GM12801 (cell line): ENCODE data around the gene PER3.

Source experiments
- TF ChIP-seq, protein P1 (sequence below): IDR thresholded peaks from one replicate; pipeline ENCODE4 v1.5.1; 2011; ENCODE audit warnings: control low read depth; ENCODE audit not compliant: insufficient read length; ENCODE audit errors: extremely low read depth

Gene PER3

DNA sequence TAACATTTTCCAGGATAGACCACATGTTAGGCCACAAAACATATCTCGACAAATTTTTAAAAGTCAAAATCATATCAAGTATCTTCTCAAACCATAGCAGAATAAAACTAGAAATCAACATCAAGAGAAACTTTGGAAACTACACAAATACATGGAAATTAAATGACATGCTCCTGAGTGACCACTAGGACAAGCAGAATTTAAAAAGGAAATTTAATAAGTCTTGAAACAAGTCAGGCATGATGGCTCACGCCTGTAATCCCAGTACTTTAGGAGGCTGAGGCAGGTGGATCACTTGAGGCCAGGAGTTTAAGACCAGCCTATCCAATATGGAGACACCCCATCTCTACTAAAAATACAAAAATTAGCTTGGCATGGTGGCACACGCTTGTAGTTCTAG lies 95.1 kb downstream of the PER3 start:
- TF ChIP-seq, protein P1, sequence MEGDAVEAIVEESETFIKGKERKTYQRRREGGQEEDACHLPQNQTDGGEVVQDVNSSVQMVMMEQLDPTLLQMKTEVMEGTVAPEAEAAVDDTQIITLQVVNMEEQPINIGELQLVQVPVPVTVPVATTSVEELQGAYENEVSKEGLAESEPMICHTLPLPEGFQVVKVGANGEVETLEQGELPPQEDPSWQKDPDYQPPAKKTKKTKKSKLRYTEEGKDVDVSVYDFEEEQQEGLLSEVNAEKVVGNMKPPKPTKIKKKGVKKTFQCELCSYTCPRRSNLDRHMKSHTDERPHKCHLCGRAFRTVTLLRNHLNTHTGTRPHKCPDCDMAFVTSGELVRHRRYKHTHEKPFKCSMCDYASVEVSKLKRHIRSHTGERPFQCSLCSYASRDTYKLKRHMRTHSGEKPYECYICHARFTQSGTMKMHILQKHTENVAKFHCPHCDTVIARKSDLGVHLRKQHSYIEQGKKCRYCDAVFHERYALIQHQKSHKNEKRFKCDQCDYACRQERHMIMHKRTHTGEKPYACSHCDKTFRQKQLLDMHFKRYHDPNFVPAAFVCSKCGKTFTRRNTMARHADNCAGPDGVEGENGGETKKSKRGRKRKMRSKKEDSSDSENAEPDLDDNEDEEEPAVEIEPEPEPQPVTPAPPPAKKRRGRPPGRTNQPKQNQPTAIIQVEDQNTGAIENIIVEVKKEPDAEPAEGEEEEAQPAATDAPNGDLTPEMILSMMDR: no peak

DNA sequence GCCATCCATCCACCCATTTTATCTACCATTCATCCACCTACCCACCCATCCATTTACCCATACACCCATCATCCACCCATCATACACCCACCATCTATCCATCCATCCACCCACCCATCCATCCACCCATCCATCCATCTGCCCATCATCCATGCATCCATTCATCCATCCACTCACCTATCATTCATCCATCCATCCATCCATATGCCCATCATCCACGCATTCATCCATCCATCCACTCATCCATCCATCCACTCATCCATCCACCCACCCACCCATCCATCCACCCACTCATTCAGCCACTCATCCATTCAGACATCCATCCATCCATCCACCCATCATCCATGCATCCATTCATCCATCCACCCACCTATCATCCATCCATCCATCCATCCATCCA lies 100.7 kb downstream of the PER3 start:
- TF ChIP-seq, protein P1: no peak

DNA sequence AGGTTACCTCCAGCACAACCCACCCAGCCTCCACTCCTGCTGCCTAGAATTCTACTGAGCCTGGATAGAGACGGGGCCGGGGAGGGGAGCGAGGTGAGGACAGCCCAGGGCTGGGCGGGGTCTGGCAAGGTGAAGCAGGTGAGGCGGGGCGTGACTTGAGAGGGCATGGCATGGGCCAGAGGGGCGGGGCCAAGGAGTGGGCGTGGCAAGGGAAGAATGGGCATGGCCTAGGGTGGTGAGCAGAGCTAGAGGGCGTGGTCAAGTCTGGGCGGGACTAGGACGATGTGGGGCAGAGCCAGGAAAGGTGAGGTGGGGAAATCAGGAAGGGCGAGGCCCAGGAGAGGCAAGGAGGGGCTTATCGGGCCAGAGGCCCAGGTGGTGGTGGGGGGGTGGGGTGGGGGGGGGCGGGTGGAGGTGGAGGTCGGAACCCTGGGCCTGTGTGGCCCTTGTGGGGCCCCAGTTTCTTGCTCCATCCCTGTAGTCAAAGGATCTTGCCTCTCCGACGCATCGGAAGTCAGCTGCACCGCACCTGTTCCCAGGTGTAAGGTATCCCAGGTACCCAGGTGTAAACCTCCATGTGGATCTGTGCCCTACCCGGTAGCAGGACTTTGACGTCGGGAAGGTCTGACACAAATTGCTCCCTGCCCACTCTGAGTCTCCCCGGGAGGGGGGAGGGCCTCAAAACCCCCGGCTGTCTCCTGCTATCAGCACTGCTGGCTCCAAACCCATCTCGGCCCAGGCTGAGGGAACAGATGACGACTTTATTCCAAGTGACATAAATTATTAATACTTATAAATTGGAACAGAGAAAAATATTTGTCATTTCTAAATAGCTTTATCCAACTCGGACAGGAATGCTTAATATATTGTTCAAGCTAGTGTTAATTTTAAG lies 101.7 kb downstream of the PER3 start:
- TF ChIP-seq, protein P1: no peak

DNA sequence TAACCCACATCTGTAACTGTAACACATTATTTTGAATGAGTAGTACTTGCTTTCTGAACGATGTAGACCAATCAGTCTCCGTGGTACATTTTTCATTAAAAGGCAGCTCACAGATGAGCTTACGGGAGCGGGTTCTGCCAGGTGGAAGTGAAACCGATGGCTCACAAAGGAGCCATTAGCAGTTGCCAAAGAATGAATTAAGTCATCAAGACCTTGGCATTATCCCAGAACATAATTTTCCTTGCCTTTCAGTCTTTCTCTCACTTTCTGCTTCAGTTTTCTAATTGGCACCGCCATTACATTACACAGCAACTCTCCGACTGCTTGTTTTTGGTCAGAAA lies 102.3 kb downstream of the PER3 start:
- TF ChIP-seq, protein P1: no peak

DNA sequence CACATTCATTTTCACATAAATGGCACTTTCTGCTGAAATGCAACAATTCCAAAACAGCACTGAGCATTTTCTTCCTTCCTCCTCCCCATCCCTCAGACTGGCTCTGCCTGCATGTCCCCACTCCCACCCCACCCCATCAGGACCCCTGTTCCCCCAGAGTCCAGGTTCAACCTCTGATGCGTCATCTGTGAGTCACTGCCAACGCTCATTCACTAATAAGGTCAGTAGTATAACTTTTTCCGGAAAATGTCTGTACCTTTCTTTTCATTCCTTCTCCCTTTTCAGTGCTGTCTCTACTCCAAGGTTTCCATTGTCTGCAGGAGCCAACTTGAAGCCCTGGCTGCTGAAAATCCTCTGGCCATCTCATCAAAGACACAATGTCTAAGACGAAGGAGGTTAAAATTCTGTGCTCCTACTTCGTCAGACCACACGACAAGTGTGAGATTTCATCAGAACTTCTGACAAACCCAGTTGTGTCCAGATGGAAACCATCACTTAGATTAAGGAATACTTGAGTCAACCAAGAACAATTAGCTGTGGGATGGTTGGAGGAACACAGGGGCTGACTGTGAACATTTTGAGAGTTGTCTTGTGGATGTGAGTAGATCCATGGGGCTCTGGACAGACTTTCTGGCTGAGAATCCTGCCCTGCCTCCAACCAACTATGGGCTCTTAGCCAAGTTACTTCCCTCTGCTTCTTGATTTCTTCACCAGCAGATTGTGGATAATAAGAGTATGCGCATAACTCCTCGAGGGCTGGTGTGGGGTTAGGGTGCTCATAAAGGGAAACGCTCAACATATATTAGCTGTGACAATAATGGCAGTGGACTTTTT lies 104.4 kb downstream of the PER3 start:
- TF ChIP-seq, protein P1: no peak

DNA sequence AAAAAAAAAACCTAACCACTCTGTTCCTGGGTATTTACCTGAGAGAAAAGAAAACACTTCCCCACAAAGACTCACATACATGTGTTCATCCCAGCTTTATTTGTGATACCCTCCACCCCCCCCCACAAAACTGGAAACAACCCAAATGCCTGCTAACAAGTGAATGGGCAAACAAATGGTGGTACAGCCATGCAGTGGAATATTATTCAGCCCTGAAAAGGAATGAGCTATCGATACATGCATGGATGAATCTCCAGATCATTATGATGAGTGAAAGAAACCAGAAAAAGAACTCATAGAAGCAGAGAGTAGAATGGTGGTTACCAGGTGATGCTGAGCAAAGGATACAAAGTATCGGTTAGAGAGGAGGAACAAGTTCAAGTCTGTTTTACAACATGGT lies 106.8 kb downstream of the PER3 start:
- TF ChIP-seq, protein P1: no peak

DNA sequence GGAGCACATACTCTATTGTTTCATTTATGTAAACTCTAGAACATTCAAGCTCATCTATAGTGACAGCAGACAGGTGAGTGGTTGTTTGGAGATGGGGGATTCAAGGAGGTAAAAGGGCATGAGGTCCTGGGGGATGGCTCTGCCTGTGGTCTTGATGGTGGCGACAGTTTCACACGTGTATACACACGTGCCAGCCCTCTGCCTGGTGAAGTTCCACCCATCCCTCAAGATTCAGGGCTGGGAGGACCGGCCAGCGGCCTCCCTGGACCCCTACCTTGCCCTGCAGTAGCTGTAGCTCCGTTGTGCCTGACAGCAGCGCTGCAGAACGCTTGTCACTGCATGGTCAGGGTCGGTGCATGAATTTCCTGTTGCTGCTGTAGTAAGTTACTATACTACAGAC lies 107.7 kb downstream of the PER3 start:
- TF ChIP-seq, protein P1: no peak
